Medulla oblongata (tissue), 1 donor: ENCODE results near the gene COX15.
A peak's percentile ranks its signal among the peaks of the same experiment; 100 is the strongest.
"Not testable (repeated sequence)": the region's sequence is repeated elsewhere in the genome, so short reads cannot be mapped to it uniquely, and the experiment has no call there.

ENCODE experiments used
- DNase-seq: peaks from one replicate; pipeline ENCODE4 v3.0.0-alpha.2; 2015; ENCODE audit errors: extremely low spot score

Gene COX15

DNA sequence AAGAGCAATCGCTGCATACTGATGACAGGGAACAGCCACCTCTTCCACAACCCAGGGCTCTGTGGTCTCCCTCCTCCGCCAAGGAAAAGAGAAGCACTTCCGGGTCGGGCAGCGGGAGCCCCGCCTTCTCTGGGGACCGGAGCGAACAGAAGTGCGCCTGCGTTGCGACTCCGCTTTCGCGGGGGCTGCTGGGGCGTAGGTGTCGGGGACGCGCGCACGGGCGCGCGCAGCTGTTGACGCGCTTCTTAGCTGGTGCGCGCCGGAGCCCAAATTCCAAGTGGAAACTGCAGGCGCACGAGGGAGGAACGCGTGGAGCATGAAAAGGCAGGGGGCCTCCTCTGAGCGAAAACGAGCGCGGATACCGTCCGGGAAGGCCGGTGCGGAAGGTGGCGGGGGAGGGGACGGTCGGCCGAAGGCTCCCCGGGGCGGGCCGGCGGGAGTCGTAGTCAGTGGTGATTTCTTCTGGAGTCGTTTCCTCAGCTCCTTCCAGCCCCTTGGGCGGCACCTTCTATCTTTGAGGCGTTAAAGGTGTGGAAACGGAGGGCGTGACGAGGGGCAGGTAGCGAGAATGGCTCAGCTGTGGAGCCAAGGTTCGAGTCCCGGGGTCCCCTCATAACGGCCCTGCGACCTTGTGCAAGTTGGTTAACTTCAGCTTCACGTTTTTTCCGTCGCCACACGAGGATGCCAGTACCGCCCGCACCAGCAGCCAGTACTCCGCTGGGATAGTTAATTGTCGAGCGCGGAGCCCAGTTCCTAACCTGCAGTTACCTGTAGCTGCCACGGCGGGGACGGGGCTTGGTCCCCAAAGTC is at the start of gene COX15, which contains the start of gene CUTC:
Gene COX15 (minus strand): TSS at position 95 of the 810 bp plus-strand sequence. CDS start 78 bp downstream, at position 17.
Gene CUTC (plus strand): TSS at position 202 of the 810 bp plus-strand sequence. CDS start 115 bp downstream, at position 317.
- DNase-seq: peak; percentile 98

GRCh38 chr10:99779335-99779734 is 47.4 kb upstream of the COX15 start:
- DNase-seq: no peak

DNA sequence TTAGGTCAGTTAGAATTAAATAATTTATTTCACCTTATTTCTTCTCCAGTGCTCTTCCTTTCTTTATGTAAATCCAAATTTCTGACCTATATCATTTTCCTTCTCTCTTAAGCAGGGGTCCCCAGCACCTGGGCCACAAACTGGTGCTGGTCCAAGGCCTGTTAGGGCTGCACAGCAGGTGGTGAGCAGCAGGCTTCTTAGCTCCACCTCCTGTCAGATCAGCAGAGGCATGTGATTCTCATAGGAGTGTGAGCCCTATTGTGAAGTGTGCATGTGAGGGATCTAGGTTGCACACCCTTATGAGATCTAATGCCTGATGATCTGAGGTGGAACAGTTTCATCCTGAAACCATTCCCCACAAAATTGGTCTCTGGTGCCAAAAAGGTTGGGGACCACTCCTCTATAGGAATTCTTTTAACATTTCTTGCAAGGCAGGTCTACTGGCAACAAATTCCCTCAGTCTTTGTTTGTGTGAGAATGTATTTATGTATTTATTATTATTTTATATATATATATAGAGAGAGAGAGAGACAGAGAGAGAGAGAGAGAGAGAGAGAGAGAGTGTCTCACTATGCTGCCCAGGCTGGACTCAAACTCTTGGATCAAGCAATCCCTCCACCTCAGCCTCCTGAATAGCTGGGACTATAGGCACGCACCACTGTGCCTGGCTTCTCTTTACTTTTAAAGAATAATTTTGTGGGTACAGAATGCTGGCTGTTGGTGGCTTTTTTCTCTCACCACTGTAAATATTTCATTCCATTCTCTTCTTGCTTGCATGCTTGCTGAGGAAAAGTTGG is 46.2 kb upstream of the COX15 start:
- no peak for DNase-seq

- no peak for DNase-seq
Observed at GRCh38 chr10:99775850-99776249, 43.9 kb upstream of the COX15 start.

DNA sequence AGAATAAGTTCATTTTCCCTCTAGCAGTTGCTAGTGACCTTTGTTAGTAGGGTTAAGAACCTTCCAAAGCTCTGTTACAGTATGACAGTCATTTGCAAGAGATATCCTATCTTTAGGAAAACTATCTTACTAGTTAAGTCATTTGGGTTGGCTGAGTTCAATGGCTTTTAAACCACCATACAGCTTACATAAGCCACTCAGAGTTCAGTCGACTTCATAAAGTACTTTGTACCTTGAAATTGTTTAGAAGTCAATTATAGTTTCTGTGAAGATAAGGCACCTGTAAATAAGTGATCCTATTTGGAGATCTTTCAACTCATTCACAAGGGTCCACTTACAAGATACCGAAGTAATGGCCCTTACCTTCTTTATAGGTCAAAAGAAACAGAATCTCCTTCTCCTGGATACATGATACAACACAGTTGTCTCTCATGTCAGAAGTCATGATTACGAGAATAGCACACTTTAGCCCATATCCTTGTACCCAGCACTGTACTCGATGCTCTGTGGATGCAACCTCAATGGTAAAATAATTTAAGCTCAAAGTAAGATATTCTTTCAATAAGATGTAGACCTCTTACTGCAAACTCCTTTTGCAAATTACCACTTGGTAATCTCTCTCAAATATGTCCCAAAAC is 38.6 kb upstream of the COX15 start:
- no peak for DNase-seq

DNA sequence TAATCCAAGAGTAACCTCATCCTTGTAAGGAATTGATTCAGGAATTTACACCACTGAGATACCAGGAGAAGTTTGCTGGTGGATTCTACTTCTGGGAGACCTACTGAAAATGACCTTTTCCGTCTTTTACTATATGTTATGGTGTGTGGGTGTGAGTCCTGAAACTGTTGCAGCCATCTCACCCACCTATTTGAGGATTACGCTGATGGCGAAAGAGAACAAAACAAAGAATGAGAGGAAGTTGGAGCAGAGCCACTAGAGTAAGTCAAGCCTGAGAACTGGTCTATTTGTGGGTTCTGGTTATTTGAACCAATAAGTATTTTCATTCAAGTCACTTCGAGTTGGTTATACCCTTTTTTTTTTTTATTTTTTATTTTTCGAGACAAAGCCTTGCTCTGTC is 37.8 kb upstream of the COX15 start:
- DNase-seq: no peak

DNA sequence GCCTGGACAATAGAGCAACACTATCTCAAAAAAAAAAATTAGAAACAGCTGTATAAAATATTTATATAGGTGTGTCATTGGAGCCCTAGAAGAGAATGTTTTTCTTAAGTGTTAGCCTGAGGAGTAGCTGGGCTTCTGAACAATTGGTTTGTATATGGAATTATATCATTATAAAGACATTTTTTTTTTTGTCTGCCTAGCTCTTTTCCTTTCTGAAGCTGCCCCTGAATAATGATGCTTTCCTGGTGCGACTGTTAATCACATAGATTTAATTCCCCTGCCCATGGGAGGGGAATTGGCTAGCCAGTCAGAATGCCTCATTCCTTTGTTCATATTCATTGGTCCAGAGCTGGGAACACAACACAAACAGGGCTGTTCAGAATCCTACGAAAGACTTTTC is 36.6 kb upstream of the COX15 start:
- no peak for DNase-seq

GRCh38 chr10:99767901-99768300 is 36.0 kb upstream of the COX15 start:
- no peak for DNase-seq

GRCh38 chr10:99766302-99766681 is 34.4 kb upstream of the COX15 start:
- no peak for DNase-seq

DNA sequence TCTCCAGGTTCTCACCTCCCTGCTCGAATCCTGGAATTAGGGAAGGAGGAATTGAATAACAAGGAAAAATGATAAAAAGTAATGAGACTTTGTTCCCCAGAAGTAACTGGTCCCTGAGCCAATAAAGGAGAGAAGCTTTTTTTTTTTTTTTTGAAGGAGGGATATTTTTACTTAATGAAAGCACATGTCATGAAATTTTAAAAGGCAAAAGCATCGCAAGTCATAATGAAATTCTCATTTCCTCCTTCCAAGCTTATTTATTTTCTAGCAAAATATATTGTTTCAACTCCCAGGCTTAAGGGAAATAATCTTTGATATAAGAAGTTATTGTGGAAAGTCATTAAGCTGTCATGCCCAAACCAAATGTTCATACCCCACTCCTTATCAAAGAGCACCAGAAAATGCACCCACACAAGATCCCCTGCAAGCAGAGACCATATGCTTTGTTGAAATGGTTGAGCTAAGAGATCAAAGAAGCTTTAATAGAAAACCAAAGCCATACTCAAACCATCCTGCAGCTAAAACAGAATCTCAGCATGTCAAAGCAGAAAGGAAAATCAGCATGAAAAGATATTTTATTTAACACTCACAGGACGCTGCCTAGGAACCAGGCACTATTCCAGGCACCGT is 33.9 kb upstream of the COX15 start:
- DNase-seq: no peak

DNA sequence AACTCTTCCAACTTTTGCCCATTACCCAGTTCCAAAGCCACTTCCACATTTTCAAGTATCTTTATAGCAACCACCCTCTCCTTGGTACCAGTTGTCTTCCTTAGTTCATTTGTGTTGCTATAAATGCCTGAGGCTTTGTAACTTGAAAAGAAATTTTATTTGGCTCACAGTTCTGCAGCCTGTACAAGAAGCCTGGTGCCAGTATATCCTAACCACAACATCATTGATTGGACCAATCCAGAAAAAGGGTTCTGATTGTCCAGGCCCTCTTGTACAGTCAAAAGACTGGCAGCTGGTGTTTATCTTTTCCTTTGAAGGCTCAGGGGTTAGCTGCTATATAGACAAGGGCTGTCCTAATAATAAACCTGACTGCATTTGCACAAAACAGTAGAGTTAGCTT is 29.4 kb upstream of the COX15 start:
- DNase-seq: no peak

DNA sequence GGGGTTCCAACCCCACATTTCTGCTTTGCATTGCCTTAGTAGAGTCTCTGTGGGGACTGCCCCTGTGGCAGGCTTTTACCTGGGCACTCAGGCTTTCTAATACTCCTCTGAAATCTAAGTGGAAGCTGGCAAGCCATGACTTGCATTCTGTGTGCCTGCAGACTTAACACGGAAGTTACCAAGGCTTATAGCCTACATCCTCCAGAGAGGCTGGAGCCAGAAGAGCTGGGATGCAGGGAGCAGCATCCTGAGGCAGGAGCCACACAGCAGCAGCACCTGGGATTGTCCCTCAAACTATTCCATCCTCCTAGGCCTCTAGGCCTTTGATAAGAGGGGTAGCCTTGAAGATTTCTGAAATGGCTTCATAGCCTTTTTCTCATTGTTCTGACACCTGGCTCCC is 28.4 kb upstream of the COX15 start:
- DNase-seq: no peak

GRCh38 chr10:99758211-99758891 is 26.4 kb upstream of the COX15 start:
- DNase-seq: no peak

GRCh38 chr10:99756159-99756558 is 24.2 kb upstream of the COX15 start:
- no peak for DNase-seq

GRCh38 chr10:99754670-99755069 is 22.7 kb upstream of the COX15 start:
- DNase-seq: no peak

- DNase-seq: no peak
Observed at GRCh38 chr10:99750641-99751040, 18.7 kb upstream of the COX15 start.

GRCh38 chr10:99748823-99749451 is 17.0 kb upstream of the COX15 start:
- DNase-seq: no peak

DNA sequence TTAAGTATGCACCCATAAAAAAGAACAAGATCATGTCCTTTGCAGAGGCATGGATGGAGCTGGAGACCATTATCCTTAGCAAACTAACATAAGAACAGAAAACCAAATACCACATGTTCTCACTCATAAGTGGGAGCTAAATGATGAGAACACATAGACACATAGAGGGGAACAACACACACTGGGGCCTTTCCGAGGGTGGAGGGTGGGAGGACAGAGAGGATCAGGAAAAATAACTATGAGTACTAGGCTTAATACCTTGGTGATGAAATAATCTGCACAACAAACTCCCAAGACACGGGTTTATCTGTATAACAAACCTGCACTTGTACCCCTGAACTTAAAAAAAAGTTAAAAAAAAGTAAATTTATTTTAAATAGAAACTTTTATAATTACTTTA is 14.2 kb upstream of the COX15 start:
- DNase-seq: not testable (repeated sequence)

- no peak for DNase-seq
Observed at GRCh38 chr10:99743841-99744240, 11.9 kb upstream of the COX15 start.

DNA sequence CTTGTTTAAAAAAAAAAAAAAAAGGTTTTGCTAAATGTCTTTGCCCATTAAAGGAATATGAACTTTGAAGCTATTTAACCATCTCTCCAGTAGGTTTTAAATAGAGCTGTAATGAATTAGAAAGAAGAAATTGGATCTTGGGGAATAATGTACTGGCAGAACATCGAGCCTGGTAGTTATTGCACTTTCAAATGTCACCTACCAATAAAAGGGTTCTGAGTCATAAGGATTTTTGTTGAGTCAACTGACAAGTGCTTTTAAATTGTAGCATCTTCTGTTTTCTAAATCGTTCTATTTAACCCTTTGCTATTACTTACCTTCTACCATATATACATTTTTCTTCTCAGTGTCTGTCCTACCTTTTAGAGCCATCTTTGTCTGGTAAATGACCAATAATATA is 10.8 kb upstream of the COX15 start:
- no peak for DNase-seq

DNA sequence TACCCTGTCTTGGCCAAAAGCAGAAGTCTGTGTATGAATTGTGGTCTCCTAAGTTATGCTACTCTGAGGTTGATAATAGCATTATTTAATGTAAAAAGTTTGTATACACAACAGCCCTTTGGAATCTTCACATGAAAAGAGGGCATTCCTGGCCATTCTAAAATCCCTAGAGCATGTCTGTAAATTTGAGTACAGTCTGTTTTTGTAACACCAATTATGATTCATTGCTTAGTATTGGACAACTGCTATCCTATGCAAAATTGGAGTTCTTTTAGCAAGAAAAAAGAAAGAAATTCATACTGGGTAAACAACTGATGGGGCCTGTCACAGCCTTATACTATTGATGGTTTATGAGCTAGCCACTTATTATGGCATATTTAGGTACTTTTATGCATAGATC is 10.3 kb upstream of the COX15 start:
- DNase-seq: no peak
